Raji (cell line): ENCODE results near the gene CSNK1D.

Source experiments
- POLR2A ChIP-seq: IDR thresholded peaks from 2 replicates; pipeline ENCODE4 v1.6.1; 2011; ENCODE audit warnings: low read depth, low read length, control low read depth; ENCODE audit not compliant: insufficient read depth

The CSNK1D gene

DNA sequence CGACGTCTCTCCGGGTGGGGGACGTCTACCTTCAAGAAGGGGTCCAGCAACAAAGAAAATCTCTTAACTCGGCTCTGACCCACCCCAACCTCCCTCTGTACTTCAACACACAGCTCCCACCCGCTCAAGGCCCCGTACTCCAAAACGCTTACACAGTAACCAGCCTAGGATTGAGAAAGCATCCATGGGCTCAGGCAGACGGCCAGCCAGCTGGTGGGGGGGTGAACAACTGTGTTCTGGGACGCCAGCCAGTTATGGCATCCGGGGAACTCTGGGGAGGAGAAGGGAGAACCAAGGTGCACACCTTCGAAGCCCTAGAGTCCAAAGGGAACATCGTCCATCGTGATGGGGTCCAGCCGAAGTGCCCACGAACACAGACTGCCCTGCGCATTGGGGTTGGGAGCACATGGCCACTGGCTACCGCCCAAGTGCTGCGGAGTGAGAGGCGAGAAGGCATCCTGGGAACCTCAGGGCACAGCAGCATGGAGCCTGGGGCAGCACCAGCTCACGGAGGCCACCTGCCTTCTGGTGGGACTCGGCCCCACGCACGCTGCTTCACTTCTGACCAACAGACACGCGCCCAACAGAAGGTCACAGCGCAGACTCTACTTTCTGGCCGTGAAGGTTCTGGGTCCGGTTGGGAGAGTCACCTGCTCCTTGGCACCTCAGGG lies 30.4 kb downstream of the CSNK1D start:
- no peak for TF ChIP-seq POLR2A

DNA sequence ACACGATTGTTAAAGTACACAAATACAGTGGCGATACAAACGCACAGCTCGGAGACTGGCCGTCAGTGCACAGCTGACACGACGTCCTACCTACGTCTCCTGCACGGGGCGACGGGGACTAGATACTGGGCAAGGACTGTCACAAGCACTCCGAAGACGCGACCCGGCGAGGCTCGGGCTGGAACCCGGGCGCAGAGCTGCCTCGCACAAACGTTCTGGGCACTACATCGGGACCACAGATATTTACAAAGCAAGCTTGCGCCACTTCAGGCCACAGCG lies 30.9 kb downstream of the CSNK1D start:
- no peak for TF ChIP-seq POLR2A

DNA sequence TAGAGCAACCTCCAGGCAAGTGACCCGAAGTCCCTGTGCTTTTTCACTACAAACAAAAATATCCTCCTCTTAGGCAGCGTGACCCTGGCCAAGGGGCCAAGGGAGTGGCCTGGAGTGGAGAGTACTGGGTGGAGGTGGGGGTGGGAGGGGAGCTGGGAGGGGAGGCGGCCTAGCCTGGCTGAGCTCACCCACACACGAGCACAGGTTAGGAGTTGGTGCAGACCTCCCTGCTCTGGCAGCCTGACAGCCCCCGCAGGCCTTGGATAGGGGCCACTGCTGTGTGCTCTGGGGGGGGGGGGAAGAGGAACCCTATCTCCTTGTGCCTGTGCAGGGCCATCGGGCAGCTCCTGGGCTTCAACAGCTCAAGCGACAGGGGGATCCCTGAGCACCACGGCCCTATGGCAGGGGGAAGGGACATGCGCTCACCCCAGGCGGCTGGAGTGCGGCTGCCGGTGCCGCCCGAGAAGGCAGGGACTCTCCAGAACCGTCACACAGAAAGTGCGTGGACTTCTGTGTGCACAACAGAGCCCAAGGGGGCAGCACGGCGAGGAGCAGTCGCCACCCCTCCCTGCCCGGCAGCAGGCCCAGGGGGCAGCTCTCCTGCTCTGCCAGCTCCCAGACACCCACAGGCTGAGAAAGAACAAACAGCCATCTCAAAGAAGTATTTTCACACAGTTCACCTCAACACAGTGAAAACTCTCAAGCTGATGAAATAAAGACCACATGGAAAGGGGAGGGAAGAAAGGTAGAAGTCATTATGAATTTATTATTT lies 31.4 kb downstream of the CSNK1D start:
- TF ChIP-seq POLR2A = no peak

- TF ChIP-seq POLR2A = no peak
Measured at GRCh38 chr17:82241183-82241925, 32.1 kb downstream of the CSNK1D start.

DNA sequence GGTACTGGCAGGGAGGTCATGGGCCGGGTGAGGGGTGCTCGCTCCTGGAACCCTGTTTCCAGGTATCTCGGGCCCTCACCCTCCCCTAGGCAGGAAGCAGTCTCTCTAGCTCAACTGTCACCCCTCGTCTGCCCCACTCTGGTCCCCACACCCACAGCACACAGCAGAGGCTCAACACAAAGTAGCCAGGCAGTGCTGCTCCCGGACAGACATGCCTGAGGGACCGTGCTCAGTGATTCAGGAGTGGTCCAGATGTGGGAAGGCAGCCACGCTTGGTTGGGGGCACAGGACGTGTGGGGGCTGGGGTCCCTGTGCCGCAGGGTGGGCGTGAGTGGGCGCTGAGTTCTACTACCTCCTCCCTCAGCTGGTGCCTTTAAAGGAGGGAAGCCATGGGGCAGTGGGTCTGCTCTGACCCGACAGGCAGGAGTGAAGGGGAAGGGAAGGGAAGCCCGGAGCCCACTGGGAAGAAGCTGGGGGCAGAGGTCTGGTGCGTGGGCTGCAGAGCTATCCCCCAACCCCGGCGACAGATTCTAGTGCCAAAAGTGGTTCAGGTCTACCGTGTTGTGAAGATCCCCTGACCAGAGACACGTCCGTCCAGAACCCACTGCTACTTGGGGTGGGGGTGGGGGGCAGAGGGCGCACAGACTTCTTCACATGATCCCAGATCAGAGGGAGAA lies 32.9 kb downstream of the CSNK1D start:
- TF ChIP-seq POLR2A = no peak

- no peak for TF ChIP-seq POLR2A
Measured at GRCh38 chr17:82239926-82240505, 33.5 kb downstream of the CSNK1D start.

- no peak for TF ChIP-seq POLR2A
Measured at GRCh38 chr17:82239401-82239925, 34.0 kb downstream of the CSNK1D start.

DNA sequence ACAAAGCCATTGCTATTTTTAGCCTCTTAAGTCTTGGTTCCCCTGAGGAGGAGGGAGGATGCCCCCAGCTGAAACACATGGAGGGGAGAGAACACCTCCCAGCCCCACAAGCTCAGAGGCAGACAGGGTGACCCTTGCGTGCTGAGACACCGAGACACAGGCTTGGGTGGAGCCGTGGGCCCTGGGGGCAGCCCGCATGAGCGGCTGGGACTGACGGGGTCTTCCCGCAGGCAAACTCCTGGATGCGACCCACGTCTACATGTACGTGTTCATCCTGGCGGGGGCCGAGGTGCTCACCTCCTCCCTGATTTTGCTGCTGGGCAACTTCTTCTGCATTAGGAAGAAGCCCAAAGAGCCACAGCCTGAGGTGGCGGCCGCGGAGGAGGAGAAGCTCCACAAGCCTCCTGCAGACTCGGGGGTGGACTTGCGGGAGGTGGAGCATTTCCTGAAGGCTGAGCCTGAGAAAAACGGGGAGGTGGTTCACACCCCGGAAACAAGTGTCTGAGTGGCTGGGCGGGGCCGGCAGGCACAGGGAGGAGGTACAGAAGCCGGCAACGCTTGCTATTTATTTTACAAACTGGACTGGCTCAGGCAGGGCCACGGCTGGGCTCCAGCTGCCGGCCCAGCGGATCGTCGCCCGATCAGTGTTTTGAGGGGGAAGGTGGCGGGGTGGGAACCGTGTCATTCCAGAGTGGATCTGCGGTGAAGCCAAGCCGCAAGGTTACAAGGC lies 34.9 kb downstream of the CSNK1D start:
- no peak for TF ChIP-seq POLR2A

DNA sequence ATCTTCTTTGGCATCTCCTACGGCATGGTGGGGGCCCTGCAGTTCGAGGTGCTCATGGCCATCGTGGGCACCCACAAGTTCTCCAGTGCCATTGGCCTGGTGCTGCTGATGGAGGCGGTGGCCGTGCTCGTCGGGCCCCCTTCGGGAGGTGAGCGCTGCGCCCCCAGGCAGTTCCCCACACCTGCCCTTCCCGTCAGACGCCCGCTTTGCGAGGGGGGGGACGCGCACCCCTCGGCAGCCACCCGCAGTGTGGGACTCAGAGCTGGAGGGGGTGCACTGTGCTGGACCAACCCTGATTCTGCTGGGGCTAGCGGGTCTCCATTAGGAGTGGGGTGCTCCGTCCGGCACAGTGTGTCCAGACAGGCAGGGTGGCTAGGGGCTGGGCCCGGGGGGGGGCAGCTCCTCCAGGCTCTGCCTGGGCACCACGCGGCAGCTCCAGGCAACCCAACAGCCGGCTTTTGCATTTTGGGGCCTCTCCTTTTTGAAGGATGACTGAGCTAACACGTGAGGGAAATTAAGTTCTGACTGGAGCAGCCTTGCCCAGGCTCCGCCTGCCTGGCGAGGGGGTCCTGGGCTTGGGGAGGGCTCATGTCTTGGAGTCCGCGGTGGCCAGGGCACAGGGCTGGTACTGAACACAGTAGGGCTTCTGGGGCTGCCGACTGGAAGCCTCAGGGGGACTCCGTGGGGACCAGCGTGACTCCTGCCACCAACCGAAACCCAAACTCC lies 35.6 kb downstream of the CSNK1D start:
- TF ChIP-seq POLR2A = no peak

GRCh38 chr17:82237083-82237745 lies 36.3 kb downstream of the CSNK1D start:
- TF ChIP-seq POLR2A = no peak

DNA sequence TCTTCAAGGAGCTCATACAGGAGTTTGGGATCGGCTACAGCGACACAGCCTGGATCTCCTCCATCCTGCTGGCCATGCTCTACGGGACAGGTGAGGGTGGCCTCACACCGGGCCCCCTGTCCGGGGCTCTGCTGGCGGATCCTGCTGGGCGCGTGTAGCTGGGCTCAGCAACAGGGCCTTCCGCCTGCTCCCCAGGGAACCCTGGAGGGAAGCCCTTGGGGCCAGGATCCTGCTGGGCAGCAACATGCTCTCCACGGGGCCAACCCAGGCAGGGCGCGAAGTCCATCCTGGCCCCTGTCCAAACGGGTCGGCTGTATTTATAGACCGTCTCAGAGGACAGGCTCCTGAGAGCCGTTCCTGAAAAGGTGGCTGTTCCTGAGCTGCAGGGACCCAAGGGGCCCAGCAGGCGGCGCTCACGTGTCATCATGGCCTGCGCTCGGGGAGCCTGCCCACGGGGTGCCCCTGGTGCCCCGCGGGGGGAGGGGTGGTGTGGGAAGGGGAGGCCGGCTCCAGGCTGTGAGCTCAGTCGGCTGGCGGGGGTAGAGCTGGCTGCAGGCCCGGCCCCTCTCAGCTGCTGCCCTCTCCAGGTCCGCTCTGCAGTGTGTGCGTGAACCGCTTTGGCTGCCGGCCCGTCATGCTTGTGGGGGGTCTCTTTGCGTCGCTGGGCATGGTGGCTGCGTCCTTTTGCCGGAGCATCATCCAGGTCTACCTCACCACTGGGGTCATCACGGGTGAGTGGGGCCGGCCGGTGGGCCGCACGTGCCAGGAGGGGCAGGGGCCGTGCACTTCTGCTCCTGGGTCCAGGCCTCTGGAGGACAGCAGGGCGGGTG lies 37.1 kb downstream of the CSNK1D start:
- no peak for TF ChIP-seq POLR2A

GRCh38 chr17:82235775-82236141 lies 37.7 kb downstream of the CSNK1D start:
- no peak for TF ChIP-seq POLR2A

DNA sequence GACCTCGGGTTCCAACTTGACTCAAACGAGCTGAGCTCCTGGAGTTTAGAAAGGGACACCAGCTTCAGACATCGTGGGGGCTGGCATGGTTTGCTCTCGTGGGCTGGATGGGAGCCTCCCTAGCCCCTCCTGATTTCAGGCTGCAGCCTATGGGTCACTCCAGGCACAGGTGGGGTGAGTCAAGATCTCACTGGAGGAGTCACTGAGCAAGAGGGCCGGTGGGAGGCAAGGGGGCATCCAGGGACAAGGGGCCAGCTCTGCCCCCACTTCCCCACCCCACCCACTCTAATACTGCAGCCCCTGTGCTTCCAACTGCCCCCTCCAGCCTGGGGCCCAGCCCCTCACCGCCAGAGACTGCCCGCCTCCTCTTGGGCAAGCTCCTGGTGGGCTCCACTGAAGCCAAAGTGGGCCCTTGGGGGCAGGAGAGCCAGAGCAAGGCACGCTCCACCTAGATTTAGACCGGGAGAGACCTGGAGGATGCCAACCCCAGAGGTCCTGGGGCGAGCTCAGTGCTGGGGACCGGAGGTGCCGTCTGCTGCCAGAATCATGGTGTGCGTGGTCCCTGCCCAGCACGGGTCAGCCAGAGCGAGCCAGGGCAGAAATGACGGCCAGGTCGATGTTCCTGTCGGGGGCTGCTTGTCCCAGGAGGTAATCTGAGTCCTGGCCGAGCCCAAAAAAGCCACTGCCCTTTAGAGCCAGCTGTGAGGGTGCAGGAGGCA lies 38.3 kb downstream of the CSNK1D start:
- TF ChIP-seq POLR2A = no peak
